Measurements from ENCODE around the gene GPR15. TPM values are rescaled to one million over a fixed set of nuclear protein-coding genes. Genes with fewer than 3 reads are reported as not detected.

The GPR15 gene
- not detected for total RNA-seq
- polyA plus RNA-seq (2013, experiment 1 of 2), result not detected
- not detected for polyA plus RNA-seq (2013, experiment 2 of 2)
- long read RNA-seq, experiment 1, result 0 reads
- long read RNA-seq, experiment 2, result 0 reads
- long read RNA-seq, experiment 3, result 0 reads
- long read RNA-seq, experiment 4, result 0 reads

DNA sequence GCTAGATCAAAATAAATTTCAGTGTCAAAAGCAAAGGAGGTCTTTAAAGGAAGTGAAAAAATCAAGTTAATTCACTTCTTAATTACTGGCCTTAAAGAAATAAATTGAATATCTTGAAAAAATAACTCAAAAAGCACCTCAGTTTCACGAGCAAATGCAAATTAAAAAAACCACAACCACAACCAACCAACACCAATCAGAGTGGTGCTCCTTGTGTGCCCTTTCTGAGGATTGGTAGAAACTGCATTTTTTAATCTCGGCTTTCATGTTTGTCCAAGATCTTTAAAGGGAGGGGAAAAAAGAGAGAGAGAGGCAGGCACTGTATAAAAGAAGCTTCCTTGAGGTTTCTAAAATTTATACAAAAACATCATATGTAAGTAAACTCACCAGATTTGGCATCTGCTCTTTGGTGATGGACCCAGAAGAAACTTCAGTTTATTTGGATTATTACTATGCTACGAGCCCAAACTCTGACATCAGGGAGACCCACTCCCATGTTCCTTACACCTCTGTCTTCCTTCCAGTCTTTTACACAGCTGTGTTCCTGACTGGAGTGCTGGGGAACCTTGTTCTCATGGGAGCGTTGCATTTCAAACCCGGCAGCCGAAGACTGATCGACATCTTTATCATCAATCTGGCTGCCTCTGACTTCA is at the start of gene GPR15:
TSS of gene GPR15 (plus strand) at position 357 of the 653 bp plus-strand sequence. CDS start at position 413, 56 bp downstream.
- Histone ChIP-seq H3K9me3 (ENCODE audit: control insufficient read depth, low read length) (no peaks in the 10 kb centered on the region), H3K9ac (ENCODE audit: extremely low read depth, low read length, poor library complexity, severe bottlenecking) (no peak within 1 kb of the TSS), H3K4me1 (ENCODE audit: control insufficient read depth, insufficient read depth, low read length) (peaks cover 4% of the 10 kb centered on the region), H3K36me3 (ENCODE audit: control insufficient read depth, insufficient read depth, low read length) (no peaks in the 10 kb centered on the region), H3K27ac (ENCODE audit: low read depth, low read length) (no peak within 1 kb of the TSS), H3K27me3 (ENCODE audit: control insufficient read depth, insufficient read depth, low read length, poor library complexity, severe bottlenecking) (no peaks in the 10 kb centered on the region), H3K4me3 (ENCODE audit: low read length) (no peak within 1 kb of the TSS)
- TF ChIP-seq CTCF (conservative IDR thresholded peaks at IDR 0.05), result no peak
- H3K36me3 Mint-ChIP-seq (ENCODE audit: low read depth), result no peaks in the 10 kb centered on the region
- no peak within 1 kb of the TSS for H3K27ac Mint-ChIP-seq
- H3K9me3 Mint-ChIP-seq, result no peaks in the 10 kb centered on the region
- H3K4me1 Mint-ChIP-seq, result peaks cover 31% of the 10 kb centered on the region
- H3K27me3 Mint-ChIP-seq (ENCODE audit: insufficient read depth), result no peaks in the 10 kb centered on the region
- no peak for DNase-seq
- H3K4me3 Mint-ChIP-seq, result no peak within 1 kb of the TSS
- 94 to 100% methylated on average over 2 to 7 of the region's 7 CpGs for WGBS, 2 experiments (ENCODE audit: insufficient coverage in 1 of 2, insufficient read length in 1 of 2)

DNA sequence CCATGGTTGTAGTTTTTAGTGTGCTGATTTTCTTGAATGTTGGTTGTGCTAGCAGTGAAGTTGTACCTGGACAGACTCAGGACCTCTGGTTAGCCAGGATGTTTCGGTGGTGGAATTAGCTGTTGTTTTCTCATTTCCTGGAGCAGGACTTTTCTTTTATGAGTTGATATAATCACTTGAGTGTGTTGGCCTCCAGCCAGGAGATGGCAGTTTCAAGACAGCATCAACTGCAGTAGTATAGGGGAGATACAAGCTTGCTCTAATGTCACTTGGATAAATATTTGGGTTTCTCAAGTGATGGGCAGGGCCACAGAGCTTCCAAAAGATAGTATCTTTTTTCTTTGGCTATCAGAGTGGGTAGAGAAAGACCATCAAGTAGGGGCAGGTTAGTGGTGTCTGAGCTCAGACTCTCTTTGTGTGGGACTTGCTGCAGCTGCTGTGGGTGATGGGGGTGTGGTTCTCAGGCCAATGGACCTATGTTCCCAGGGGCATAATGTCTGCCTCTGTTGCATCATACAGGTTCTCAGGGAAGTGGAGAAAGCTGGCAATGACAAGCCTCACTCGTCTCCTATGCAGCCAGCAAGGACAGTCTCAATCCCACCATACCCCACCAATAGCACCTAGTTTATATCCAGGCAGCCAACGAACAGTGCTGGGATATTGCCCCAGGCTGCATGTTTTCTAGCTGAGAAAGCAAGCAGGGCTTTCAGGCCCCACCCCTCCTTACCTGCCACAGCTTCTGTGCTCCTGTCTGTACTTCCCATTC is 48.9 kb upstream of the GPR15 start:
- Histone ChIP-seq H3K4me3 (ENCODE audit: low read length) (no peak overlapping the region), H3K9ac (ENCODE audit: extremely low read depth, low read length, poor library complexity, severe bottlenecking) (no peak overlapping the region), H3K4me1 (ENCODE audit: control insufficient read depth, insufficient read depth, low read length) (no peaks in the 10 kb centered on the region), H3K9me3 (ENCODE audit: control insufficient read depth, low read length) (peaks cover 4% of the 10 kb centered on the region), H3K27ac (ENCODE audit: low read depth, low read length) (no peak overlapping the region), H3K27me3 (ENCODE audit: control insufficient read depth, insufficient read depth, low read length, poor library complexity, severe bottlenecking) (no peaks in the 10 kb centered on the region), H3K36me3 (ENCODE audit: control insufficient read depth, insufficient read depth, low read length) (no peaks in the 10 kb centered on the region)
- H3K4me3 Mint-ChIP-seq, result no peak overlapping the region
- DNase-seq, result no peak
- H3K36me3 Mint-ChIP-seq (ENCODE audit: low read depth), result no peaks in the 10 kb centered on the region
- H3K4me1 Mint-ChIP-seq, result no peaks in the 10 kb centered on the region
- 86 to 88% methylated on average over 2 to 3 of the region's 3 CpGs for WGBS, 2 experiments (ENCODE audit: insufficient coverage in 1 of 2, insufficient read length in 1 of 2)
- TF ChIP-seq CTCF (conservative IDR thresholded peaks at IDR 0.05), result no peak
- H3K9me3 Mint-ChIP-seq, result peaks cover 10% of the 10 kb centered on the region
- H3K27me3 Mint-ChIP-seq (ENCODE audit: insufficient read depth), result no peaks in the 10 kb centered on the region
- H3K27ac Mint-ChIP-seq, result no peak overlapping the region

GRCh38 chr3:98483626-98484025 is 48.2 kb upstream of the GPR15 start:
- H3K9me3 ChIP-seq (ENCODE audit: control insufficient read depth, low read length), result no peaks in the 10 kb centered on the region
- no peaks in the 10 kb centered on the region for H3K4me1 Mint-ChIP-seq
- H3K9ac ChIP-seq (ENCODE audit: extremely low read depth, low read length, poor library complexity, severe bottlenecking), result no peak overlapping the region
- H3K36me3 Mint-ChIP-seq (ENCODE audit: low read depth), result no peaks in the 10 kb centered on the region
- H3K36me3 ChIP-seq (ENCODE audit: control insufficient read depth, insufficient read depth, low read length), result no peaks in the 10 kb centered on the region
- H3K4me1 ChIP-seq (ENCODE audit: control insufficient read depth, insufficient read depth, low read length), result no peaks in the 10 kb centered on the region
- WGBS, 2 experiments (ENCODE audit: insufficient coverage in 1 of 2, insufficient read length in 1 of 2), result 84 to 86% methylated on average over 1 to 3 of the region's 3 CpGs
- H3K4me3 Mint-ChIP-seq, result no peak overlapping the region
- no peak overlapping the region for H3K4me3 ChIP-seq (ENCODE audit: low read length)
- no peak overlapping the region for H3K27ac ChIP-seq (ENCODE audit: low read depth, low read length)
- H3K27me3 Mint-ChIP-seq (ENCODE audit: insufficient read depth), result no peaks in the 10 kb centered on the region
- H3K27me3 ChIP-seq (ENCODE audit: control insufficient read depth, insufficient read depth, low read length, poor library complexity, severe bottlenecking), result no peaks in the 10 kb centered on the region
- no peak overlapping the region for H3K27ac Mint-ChIP-seq
- TF ChIP-seq CTCF (conservative IDR thresholded peaks at IDR 0.05), result no peak
- H3K9me3 Mint-ChIP-seq, result peaks cover 8% of the 10 kb centered on the region
- no peak for DNase-seq
